OCI-LY1 (cell line): Measurements from ENCODE around the gene VPS50.
"Not testable (repeated sequence)": the region's sequence is repeated elsewhere in the genome, so short reads cannot be mapped to it uniquely, and the experiment has no call there.

ENCODE experiments used
- H2AFZ ChIP-seq: fragments of 200-600 bp; sonication (generic), shearing (Covaris generic); 2 replicates; pipeline ENCODE4 v1.6.0; 2014; ENCODE audit warnings: antibody characterized with exemption, mild to moderate bottlenecking, low read length
- H3F3A ChIP-seq: fragments of 200-600 bp; sonication (generic), shearing (Covaris generic); 2 replicates; pipeline ENCODE4 v1.6.0; 2014; ENCODE audit warnings: mild to moderate bottlenecking, antibody characterized with exemption, low read length, moderate library complexity; ENCODE audit not compliant: insufficient read depth
- H3K27ac ChIP-seq: fragments of 200-600 bp; sonication (generic); 2 replicates; pipeline ENCODE4 v1.5.1; 2014; ENCODE audit warnings: low read length, mixed run types, mild to moderate bottlenecking, low read depth; ENCODE audit not compliant: poor library complexity, severe bottlenecking
- H3K27me3 ChIP-seq: fragments of 200-600 bp; sonication (generic); 2 replicates; pipeline ENCODE4 v1.6.0; 2014; ENCODE audit warnings: antibody characterized with exemption, mild to moderate bottlenecking, low read length, moderate library complexity; ENCODE audit not compliant: insufficient read depth
- H3K36me3 ChIP-seq: fragments of 200-600 bp; sonication (generic); 2 replicates; pipeline ENCODE4 v1.6.1; 2014; ENCODE audit warnings: mild to moderate bottlenecking, antibody characterized with exemption, low read length, moderate library complexity, mixed read lengths; ENCODE audit not compliant: insufficient read depth
- H3K4me1 ChIP-seq: fragments of 200-600 bp; sonication (generic); 2 replicates; pipeline ENCODE4 v1.5.1; 2014; ENCODE audit warnings: mild to moderate bottlenecking, low read length, moderate library complexity; ENCODE audit not compliant: insufficient read depth, severe bottlenecking
- H3K4me2 ChIP-seq: fragments of 200-600 bp; sonication (generic), shearing (Covaris generic); 2 replicates; pipeline ENCODE4 v1.6.1; 2014; ENCODE audit warnings: low read length
- H3K4me3 ChIP-seq: fragments of 200-600 bp; sonication (generic); 2 replicates; pipeline ENCODE4 v1.5.1; 2014; ENCODE audit warnings: low read length, low read depth, mild to moderate bottlenecking, mixed read lengths; ENCODE audit not compliant: poor library complexity, severe bottlenecking
- H3K79me2 ChIP-seq: fragments of 200-600 bp; shearing (Covaris generic); 2 replicates; pipeline ENCODE4 v1.6.1; 2016; ENCODE audit warnings: mixed run types, low read length, mixed read lengths; ENCODE audit not compliant: insufficient read depth
- H3K9ac ChIP-seq: fragments of 200-600 bp; sonication (generic), shearing (Covaris generic); 2 replicates; pipeline ENCODE4 v1.6.1; 2014; ENCODE audit warnings: mild to moderate bottlenecking, low read length, mixed read lengths
- H3K9me2 ChIP-seq: fragments of 200-600 bp; sonication (generic), shearing (Covaris generic); 2 replicates; pipeline ENCODE4 v1.6.1; 2014; ENCODE audit warnings: low read depth, mild to moderate bottlenecking, low read length, mixed read lengths
- H3K9me3 ChIP-seq: fragments of 200-600 bp; shearing (Covaris generic); 2 replicates; pipeline ENCODE4 v1.6.1; 2014; ENCODE audit warnings: low read length, mixed read lengths
- H4K20me1 ChIP-seq: fragments of 200-600 bp; sonication (generic), shearing (Covaris generic); 2 replicates; pipeline ENCODE4 v1.6.0; 2016; ENCODE audit warnings: mild to moderate bottlenecking, low read length; ENCODE audit not compliant: insufficient read depth
- EZH2 ChIP-seq: fragments of 200-600 bp; sonication (generic), shearing (Covaris generic); IDR thresholded peaks from 2 replicates; pipeline ENCODE4 v1.8.0; 2017; ENCODE audit warnings: borderline replicate concordance, mixed run types, mild to moderate bottlenecking, antibody characterized with exemption, low read length, moderate library complexity, mixed read lengths
- TF ChIP-seq, protein P1 (sequence below): fragments of 200-600 bp; sonication (generic), shearing (Covaris generic); IDR thresholded peaks from 2 replicates; pipeline ENCODE4 v1.5.1; 2017; ENCODE audit warnings: mild to moderate bottlenecking, antibody characterized with exemption, low read length, moderate library complexity, mixed read lengths

Gene VPS50

DNA sequence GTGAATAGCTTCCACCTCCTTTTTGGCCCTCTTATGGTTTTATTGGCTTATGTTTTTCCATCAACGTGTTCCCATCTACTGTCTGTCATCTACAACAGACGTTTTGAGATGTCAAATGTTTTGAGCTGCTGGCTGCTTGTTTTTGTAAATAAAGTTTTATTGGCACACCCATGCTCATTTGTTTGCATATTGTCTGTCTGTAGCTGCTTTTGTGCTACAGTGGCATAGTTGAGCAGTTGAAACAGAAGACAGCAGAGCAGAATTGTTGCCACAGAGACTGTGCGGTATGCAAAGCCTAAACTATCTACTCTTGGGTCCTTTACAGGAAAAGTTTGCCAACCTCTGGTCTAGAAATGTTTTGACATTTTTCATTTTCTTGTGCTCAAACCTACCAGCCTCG, 88.7 kb downstream of the VPS50 start:
- Histone ChIP-seq H3K27me3 (no peaks in the 10 kb centered on the region), H3K9ac (no peak overlapping the region), H3K9me3 (no peaks in the 10 kb centered on the region), H3K4me2 (no peak overlapping the region), H3K27ac (no peak overlapping the region), H3K36me3 (0 out of 2 replicates have a peak, but pooled peaks cover 5% of the 10 kb centered on the region), H4K20me1 (no peaks in the 10 kb centered on the region), H3K4me3 (no peak overlapping the region), H3K9me2 (no peaks in the 10 kb centered on the region), H2AFZ (no peak overlapping the region), H3K4me1 (no peaks in the 10 kb centered on the region), H3F3A (no peaks in the 10 kb centered on the region), H3K79me2 (no peaks in the 10 kb centered on the region)
- TF ChIP-seq EZH2, result no peak
- TF ChIP-seq, protein P1, sequence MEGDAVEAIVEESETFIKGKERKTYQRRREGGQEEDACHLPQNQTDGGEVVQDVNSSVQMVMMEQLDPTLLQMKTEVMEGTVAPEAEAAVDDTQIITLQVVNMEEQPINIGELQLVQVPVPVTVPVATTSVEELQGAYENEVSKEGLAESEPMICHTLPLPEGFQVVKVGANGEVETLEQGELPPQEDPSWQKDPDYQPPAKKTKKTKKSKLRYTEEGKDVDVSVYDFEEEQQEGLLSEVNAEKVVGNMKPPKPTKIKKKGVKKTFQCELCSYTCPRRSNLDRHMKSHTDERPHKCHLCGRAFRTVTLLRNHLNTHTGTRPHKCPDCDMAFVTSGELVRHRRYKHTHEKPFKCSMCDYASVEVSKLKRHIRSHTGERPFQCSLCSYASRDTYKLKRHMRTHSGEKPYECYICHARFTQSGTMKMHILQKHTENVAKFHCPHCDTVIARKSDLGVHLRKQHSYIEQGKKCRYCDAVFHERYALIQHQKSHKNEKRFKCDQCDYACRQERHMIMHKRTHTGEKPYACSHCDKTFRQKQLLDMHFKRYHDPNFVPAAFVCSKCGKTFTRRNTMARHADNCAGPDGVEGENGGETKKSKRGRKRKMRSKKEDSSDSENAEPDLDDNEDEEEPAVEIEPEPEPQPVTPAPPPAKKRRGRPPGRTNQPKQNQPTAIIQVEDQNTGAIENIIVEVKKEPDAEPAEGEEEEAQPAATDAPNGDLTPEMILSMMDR, result no peak

DNA sequence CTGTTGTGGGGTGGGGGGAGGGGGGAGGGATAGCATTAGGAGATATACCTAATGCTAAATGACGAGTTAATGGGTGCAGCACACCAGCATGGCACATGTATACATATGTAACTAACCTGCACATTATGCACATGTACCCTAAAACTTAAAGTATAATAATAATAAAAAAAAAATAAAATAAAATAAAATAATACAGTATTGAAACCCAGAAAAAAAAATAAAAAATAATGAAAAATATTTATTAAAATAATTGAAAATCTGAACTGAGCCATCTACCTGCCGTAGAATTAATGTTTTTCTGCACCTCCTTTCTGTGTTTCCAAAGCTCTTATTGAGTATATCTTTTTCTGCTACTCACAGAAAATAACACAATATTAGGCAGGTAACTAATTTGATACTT, 94.1 kb downstream of the VPS50 start:
- H3K9me3 ChIP-seq, H3K4me3 ChIP-seq, H3K9ac ChIP-seq, H3K9me2 ChIP-seq, H4K20me1 ChIP-seq, H3K36me3 ChIP-seq, H3K79me2 ChIP-seq, H3K4me2 ChIP-seq, H3K27me3 ChIP-seq, H3K4me1 ChIP-seq, H3K27ac ChIP-seq, H2AFZ ChIP-seq, H3F3A ChIP-seq: not testable (repeated sequence)

DNA sequence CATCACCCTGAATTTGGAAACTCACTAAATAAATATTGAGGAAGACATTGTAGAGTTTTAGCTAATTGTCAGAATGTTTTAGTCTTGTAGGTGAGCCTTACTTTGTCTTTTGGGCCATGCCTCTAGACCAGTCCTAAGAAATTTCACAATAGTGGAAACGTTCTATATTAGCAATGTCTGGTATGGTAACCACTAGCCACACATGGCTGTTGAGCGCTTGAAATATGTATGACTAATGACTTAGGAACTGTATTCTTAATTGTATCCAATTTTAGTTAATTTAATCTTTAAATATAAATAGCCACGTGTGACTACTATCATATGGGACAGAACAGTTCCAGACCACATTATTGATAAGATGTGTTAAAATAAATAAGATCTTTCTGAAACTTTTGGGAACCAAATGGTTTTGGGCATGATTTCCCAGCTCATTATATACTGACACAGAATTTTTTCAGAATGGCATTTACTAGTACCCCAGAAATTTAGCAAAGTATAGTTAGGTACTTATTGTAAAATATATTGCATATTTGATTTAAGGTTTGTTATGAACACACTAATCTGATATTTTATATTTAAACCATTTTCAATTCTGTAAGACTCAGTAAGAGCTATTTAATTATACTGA, 95.0 kb downstream of the VPS50 start:
- H4K20me1 ChIP-seq, result no peaks in the 10 kb centered on the region
- no peak overlapping the region for H3K4me3 ChIP-seq
- no peaks in the 10 kb centered on the region for H3K79me2 ChIP-seq
- H3K36me3 ChIP-seq, result no peaks in the 10 kb centered on the region
- no peaks in the 10 kb centered on the region for H3K9me2 ChIP-seq
- no peak overlapping the region for H2AFZ ChIP-seq
- H3K27me3 ChIP-seq, result no peaks in the 10 kb centered on the region
- H3K9ac ChIP-seq, result no peak overlapping the region
- TF ChIP-seq, protein P1, result no peak
- no peak for TF ChIP-seq EZH2
- no peak overlapping the region for H3K27ac ChIP-seq
- no peak overlapping the region for H3K4me2 ChIP-seq
- no peaks in the 10 kb centered on the region for H3K9me3 ChIP-seq
- H3K4me1 ChIP-seq, result no peaks in the 10 kb centered on the region
- no peaks in the 10 kb centered on the region for H3F3A ChIP-seq

DNA sequence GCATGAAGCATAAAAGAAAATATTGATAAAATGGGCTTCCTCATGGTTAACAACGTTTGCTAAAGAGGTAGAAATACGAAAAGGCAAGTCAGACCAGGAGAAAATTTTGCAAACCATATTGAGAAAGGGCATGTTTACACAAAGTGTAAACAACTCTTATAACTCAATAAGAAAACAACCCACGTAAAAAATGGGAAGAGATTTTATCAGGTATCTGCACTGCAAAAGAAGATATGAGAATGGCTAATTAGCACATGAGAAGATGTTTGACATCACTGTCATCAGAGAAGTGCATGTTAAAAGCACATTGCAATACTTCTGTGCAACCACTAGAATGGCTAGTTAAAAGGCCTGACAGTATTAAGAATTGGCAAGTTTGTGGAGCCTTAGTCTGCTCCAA, 99.5 kb downstream of the VPS50 start:
- H2AFZ ChIP-seq, result no peak overlapping the region
- no peaks in the 10 kb centered on the region for H3K9me3 ChIP-seq
- no peaks in the 10 kb centered on the region for H3K36me3 ChIP-seq
- no peak overlapping the region for H3K9ac ChIP-seq
- no peaks in the 10 kb centered on the region for H3K9me2 ChIP-seq
- no peaks in the 10 kb centered on the region for H3K79me2 ChIP-seq
- H4K20me1 ChIP-seq, result no peaks in the 10 kb centered on the region
- no peaks in the 10 kb centered on the region for H3K4me1 ChIP-seq
- H3F3A ChIP-seq, result no peaks in the 10 kb centered on the region
- no peak for TF ChIP-seq EZH2
- TF ChIP-seq, protein P1, result no peak
- H3K4me2 ChIP-seq, result no peak overlapping the region
- no peak overlapping the region for H3K27ac ChIP-seq
- H3K4me3 ChIP-seq, result no peak overlapping the region
- H3K27me3 ChIP-seq, result no peaks in the 10 kb centered on the region
